Naive thymus-derived CD4-positive, alpha-beta T cell (primary cell): Measurements from ENCODE around the gene CHURC1. TPM values are rescaled to one million over a fixed set of nuclear protein-coding genes. Genes with fewer than 3 reads are reported as not detected.
A peak's percentile ranks its signal among the peaks of the same experiment; 100 is the strongest.

Experiments
- ATAC-seq: fragments of 150-1000 bp; cut with Tn5 transposase; 2 replicates; pipeline ENCODE4 v1.10.0; 2021; ENCODE audit warnings: mild to moderate bottlenecking, moderate library complexity
- CTCF ChIA-PET: fragments of 350-600 bp; sonication (Branson Sonifier 250); formaldehyde crosslinking; loops from one replicate; lab custom pipeline; 2021; ENCODE audit warnings: antibody characterized with exemption; lab: Charles Lee
- POLR2A ChIA-PET: fragments of 350-600 bp; sonication (Branson Sonifier 250); formaldehyde crosslinking; loops from one replicate; lab custom pipeline; 2021; ENCODE audit warnings: antibody characterized with exemption, inconsistent platforms; lab: Charles Lee
- DNase-seq, 9 donors: peaks; one replicate each; pipeline versions ENCODE4 v3.0.0 to v3.0.0-alpha.2; 2020 to 2022; ENCODE audit warnings: mixed read lengths in 1 of 9
- H3K27ac ChIP-seq: one replicate; pipeline ENCODE4 v1.7.0; 2013; ENCODE audit warnings: mild to moderate bottlenecking, low read depth, low read length, moderate library complexity
- H3K27me3 ChIP-seq, 2 donors: one replicate each; pipeline ENCODE4 v1.7.0; 2013; ENCODE audit warnings: low read length in 2 of 2, mild to moderate bottlenecking in 2 of 2, moderate library complexity in 2 of 2; ENCODE audit not compliant: control insufficient read depth in 2 of 2, insufficient read depth in 2 of 2
- H3K36me3 ChIP-seq, 3 experiments: 1 replicate in 2 of 3; 2 replicates in 1 of 3; pipeline ENCODE4 v1.7.0; 2013; ENCODE audit warnings: low read length in 3 of 3, mild to moderate bottlenecking in 3 of 3, moderate library complexity in 1 of 3; ENCODE audit not compliant: insufficient read depth in 3 of 3, control insufficient read depth in 2 of 3
- H3K4me1 ChIP-seq, 2 donors: one replicate each; pipeline ENCODE4 v1.7.0; 2013; ENCODE audit warnings: low read length in 2 of 2, mild to moderate bottlenecking in 2 of 2, moderate library complexity in 1 of 2; ENCODE audit not compliant: control insufficient read depth in 2 of 2, insufficient read depth in 2 of 2
- H3K4me3 ChIP-seq: 2 replicates; pipeline ENCODE4 v1.7.0; 2013; ENCODE audit warnings: mild to moderate bottlenecking, low read length
- H3K9me3 ChIP-seq, 3 experiments: 1 replicate in 2 of 3; 2 replicates in 1 of 3; pipeline ENCODE4 v1.7.0; 2013; ENCODE audit warnings: low read length in 3 of 3; ENCODE audit not compliant: control insufficient read depth in 2 of 3
- H3K27ac Mint-ChIP-seq, 9 donors: one replicate each; pipeline ENCODE4 v1.8.0; 2020 to 2022; ENCODE audit warnings: mixed read lengths in 9 of 9, mild to moderate bottlenecking in 8 of 9, moderate library complexity in 5 of 9, inconsistent platforms in 2 of 9
- H3K27me3 Mint-ChIP-seq, 5 donors: one replicate each; pipeline ENCODE4 v1.8.0; 2021 to 2022; ENCODE audit warnings: mixed read lengths in 5 of 5, mild to moderate bottlenecking in 1 of 5
- H3K36me3 Mint-ChIP-seq, 5 donors: one replicate each; pipeline ENCODE4 v1.8.0; 2020 to 2022; ENCODE audit warnings: mixed read lengths in 5 of 5, mild to moderate bottlenecking in 3 of 5, inconsistent platforms in 1 of 5
- H3K4me1 Mint-ChIP-seq, 7 donors: one replicate each; pipeline ENCODE4 v1.8.0; 2020 to 2022; ENCODE audit warnings: mixed read lengths in 7 of 7, mild to moderate bottlenecking in 3 of 7, inconsistent platforms in 1 of 7
- H3K4me3 Mint-ChIP-seq, 10 donors: one replicate each; pipeline ENCODE4 v1.8.0; 2020 to 2022; ENCODE audit warnings: mild to moderate bottlenecking in 10 of 10, mixed read lengths in 10 of 10, moderate library complexity in 6 of 10, inconsistent platforms in 2 of 10
- H3K9me3 Mint-ChIP-seq, 11 donors: one replicate each; pipeline ENCODE4 v1.8.0; 2020 to 2022; ENCODE audit warnings: mixed read lengths in 11 of 11, mild to moderate bottlenecking in 4 of 11, inconsistent platforms in 1 of 11, moderate library complexity in 1 of 11
- intact Hi-C, 2 donors: fragments of 100-400 bp; cut with micrococcal nuclease; formaldehyde crosslinking; loops; one replicate each; pipeline ENCODE4 v1.15.1; 2023
- polyA plus RNA-seq, 2 donors: library from polyadenylated mRNA; unstranded; fragments of 300-500 nt; fragmentation: Illumina TruSeq; gene quantifications; one replicate each; pipeline ENCODE4 v1.2.3, GENCODE V29; 2021
- total RNA-seq, 6 experiments: library from RNA in 5 of 6; stranded (reverse) in 5 of 6; gene quantifications; 1 replicate in 5 of 6; 2 replicates in 1 of 6; pipeline ENCODE4 v1.2.3 and lab custom pipeline; 2021 to 2026

The CHURC1 gene
- total RNA-seq (100 to 1,000 TPM in 2 of 5 experiments, 10 to 100 TPM in 3; 71.9 to 117 (median 80.7) TPM), polyA plus RNA-seq (100 to 1,000 TPM; 177 to 204 TPM), total RNA-seq (lab: John Stamatoyannopoulos, UW) (75.5 reads per million, percentile 79 among the genes with 10 or more reads in this experiment)

DNA sequence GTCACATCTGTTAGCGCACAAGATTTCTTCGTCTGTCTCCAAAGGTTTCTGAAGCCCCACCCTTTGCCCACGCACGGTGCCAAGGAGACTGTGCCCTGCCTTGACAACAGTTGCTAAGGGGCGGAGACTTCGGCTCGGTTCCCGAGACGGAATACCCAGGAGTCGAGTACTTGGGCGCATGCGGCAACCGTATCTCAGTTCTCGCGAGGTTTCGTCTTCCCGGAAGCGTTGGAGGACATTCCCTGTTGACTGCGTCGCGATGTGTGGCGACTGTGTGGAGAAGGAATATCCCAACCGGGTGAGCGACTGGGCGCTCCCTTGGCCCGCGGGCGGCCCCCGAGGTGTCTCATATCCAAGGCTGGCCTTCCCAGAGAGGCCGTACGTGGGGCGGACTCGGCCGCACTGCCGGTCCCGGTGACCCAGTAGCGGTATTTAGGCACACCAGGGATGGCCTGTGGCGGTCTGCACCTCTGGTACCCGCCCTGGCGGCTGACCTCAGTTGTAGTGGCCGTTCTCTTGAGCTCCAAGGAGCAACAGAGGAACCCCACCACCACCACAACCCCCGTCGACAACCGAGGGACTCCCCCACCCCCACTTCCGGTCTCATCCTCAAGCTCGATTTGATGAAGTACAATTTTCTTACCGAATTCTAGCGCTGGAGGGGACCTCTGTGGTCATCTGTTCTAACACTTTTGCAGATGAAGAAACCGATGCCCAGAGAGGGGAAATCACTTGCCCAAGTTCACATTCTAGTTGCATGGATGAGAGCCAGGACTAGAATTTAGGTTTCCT lies at the start of gene CHURC1:
TSS of gene CHURC1 (plus strand) at position 219 of the 792 bp plus-strand sequence. CDS start at position 260, 41 bp downstream.
- Mint-ChIP-seq H3K36me3 (peaks cover 0 to 25% (median 19%) of the 10 kb centered on the region in 5 donors), H3K4me3 (peak within 1 kb of the TSS; percentile 87 to 97 (median 92)), H3K27ac (peak within 1 kb of the TSS; percentile 93 to 99 (median 97)), H3K9me3 (peaks cover 0 to 2% (median 0%) of the 10 kb centered on the region in 11 donors), H3K4me1 (peaks cover 43 to 60% (median 51%) of the 10 kb centered on the region in 7 donors), H3K27me3 (peaks cover 0 to 13% (median 0%) of the 10 kb centered on the region in 5 donors)
- peak; percentile 98 for ATAC-seq
- Histone ChIP-seq H3K4me3 (peak within 1 kb of the TSS; percentile 96), H3K27me3 (no peaks in the 10 kb centered on the region), H3K9me3 (no peaks in the 10 kb centered on the region), H3K27ac (peak within 1 kb of the TSS; percentile 99), H3K36me3 (peaks cover 0 to 4% (median 0%) of the 10 kb centered on the region in 3 experiments), H3K4me1 (peaks cover 33 to 38% of the 10 kb centered on the region in 2 donors)
- ChIA-PET POLR2A (interaction anchor here (0.6 to 3.3 kb wide), 23 partner anchors 10 to 1593 kb away, joined by 3 to 86 read pairs (median 4); partner anchors contain the start of genes FNTB, GPHN, GPX2 and MAX), CTCF (interaction anchor here (0.6 to 1.6 kb wide), 5 partner anchors 11 to 1269 kb away, joined by 3 to 6 read pairs (median 3); no protein-coding TSS in a partner anchor)
- peak; percentile 83 to 99 (median 94) for DNase-seq
- intact Hi-C loops: loop anchor here (1.0 to 5.0 kb wide), 13 partner anchors 14 to 1272 kb away; partner anchors contain the start of genes FNTB (in 2 of the 2), HSPA2 (in 2 of the 2), RAB15 (in 1 of the 2) and WDR89 (in 1 of the 2)

- CTCF ChIA-PET: interaction anchor here (0.5 kb wide), 1 partner anchor 25 kb away, joined by 5 read pairs; no protein-coding TSS in a partner anchor
- H3K27me3 Mint-ChIP-seq: peaks cover 18 to 48% (median 20%) of the 10 kb centered on the region in 5 donors
- no peaks in the 10 kb centered on the region for H3K36me3 Mint-ChIP-seq
- no peak for DNase-seq
- Histone ChIP-seq H3K9me3 (no peaks in the 10 kb centered on the region), H3K4me3 (no peak overlapping the region), H3K36me3 (no peaks in the 10 kb centered on the region), H3K27ac (no peak overlapping the region), H3K27me3 (no peaks in the 10 kb centered on the region), H3K4me1 (no peaks in the 10 kb centered on the region)
- POLR2A ChIA-PET: no interaction called here
- H3K9me3 Mint-ChIP-seq: no peaks in the 10 kb centered on the region
- intact Hi-C loops: no loop called here
- no peaks in the 10 kb centered on the region for H3K4me1 Mint-ChIP-seq
- no peak overlapping the region for H3K4me3 Mint-ChIP-seq
- ATAC-seq: no peak
- no peak overlapping the region for H3K27ac Mint-ChIP-seq
These were observed 49.1 kb upstream of the CHURC1 start for GRCh38 chr14:64865109-64865508.

DNA sequence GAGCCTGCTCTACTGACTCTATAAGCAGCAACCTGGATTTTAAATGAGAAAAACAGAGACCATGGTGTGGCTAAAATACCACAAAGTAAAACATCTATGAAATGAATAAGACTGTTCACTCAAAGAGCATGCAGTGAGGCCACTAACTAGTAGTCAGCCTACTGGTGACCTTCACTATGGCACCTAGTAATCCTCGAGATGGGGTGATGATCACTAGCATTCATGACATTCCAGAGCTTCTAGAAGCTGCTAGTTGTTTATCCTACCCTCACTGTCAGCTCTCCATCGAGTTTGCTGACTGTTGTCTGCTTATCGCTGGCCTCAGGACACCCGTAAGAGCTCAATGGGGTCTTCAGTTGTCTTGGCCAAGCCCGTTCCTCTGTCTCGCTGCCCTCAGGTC lies 48.3 kb upstream of the CHURC1 start:
- H3K4me3 Mint-ChIP-seq: no peak overlapping the region
- Histone ChIP-seq H3K27ac (no peak overlapping the region), H3K4me3 (no peak overlapping the region), H3K9me3 (no peaks in the 10 kb centered on the region), H3K36me3 (no peaks in the 10 kb centered on the region), H3K4me1 (no peaks in the 10 kb centered on the region), H3K27me3 (no peaks in the 10 kb centered on the region)
- ChIA-PET POLR2A (no interaction called here), CTCF (no interaction called here)
- ATAC-seq (no peak), DNase-seq (no peak)
- intact Hi-C loops: no loop called here
- H3K4me1 Mint-ChIP-seq: no peaks in the 10 kb centered on the region
- no peaks in the 10 kb centered on the region for H3K36me3 Mint-ChIP-seq
- H3K27me3 Mint-ChIP-seq: peaks cover 20 to 55% (median 24%) of the 10 kb centered on the region in 5 donors
- no peak overlapping the region for H3K27ac Mint-ChIP-seq
- no peaks in the 10 kb centered on the region for H3K9me3 Mint-ChIP-seq

DNA sequence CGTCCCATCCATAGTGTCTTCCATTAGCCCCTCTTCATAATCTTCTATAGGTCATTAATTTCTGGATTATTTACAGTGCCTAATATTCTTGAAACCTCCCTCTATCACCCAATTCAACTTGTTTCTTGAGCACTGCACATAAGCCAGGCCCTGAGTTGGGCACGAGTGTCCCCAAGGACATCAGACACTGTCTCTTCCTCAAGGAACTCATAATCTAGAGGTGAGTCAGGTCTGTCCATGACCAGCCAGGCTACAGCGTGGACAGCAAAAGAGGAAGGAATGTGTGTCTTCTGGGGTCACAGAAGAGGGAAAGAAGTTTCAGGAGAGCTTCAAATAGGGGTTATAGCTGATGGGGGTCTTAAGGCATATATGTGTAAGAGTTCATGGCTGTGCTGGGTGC lies 47.1 kb upstream of the CHURC1 start:
- H3K4me1 ChIP-seq: no peaks in the 10 kb centered on the region
- ATAC-seq (no peak), DNase-seq (no peak)
- H3K27ac ChIP-seq: no peak overlapping the region
- no peaks in the 10 kb centered on the region for H3K9me3 Mint-ChIP-seq
- H3K4me3 ChIP-seq: no peak overlapping the region
- no peaks in the 10 kb centered on the region for H3K9me3 ChIP-seq
- H3K36me3 ChIP-seq: no peaks in the 10 kb centered on the region
- H3K4me3 Mint-ChIP-seq: no peak overlapping the region
- H3K27me3 Mint-ChIP-seq: peaks cover 14 to 54% (median 29%) of the 10 kb centered on the region in 5 donors
- ChIA-PET POLR2A (interaction anchor here (1.0 kb wide), 1 partner anchor 11 kb away, joined by 3 read pairs; no protein-coding TSS in a partner anchor), CTCF (interaction anchor here (3.3 kb wide), 1 partner anchor 25 kb away, joined by 10 read pairs; no protein-coding TSS in a partner anchor)
- H3K27me3 ChIP-seq: no peaks in the 10 kb centered on the region
- H3K4me1 Mint-ChIP-seq: no peaks in the 10 kb centered on the region
- H3K27ac Mint-ChIP-seq: no peak overlapping the region
- H3K36me3 Mint-ChIP-seq: no peaks in the 10 kb centered on the region
- intact Hi-C loops: no loop called here

GRCh38 chr14:64868379-64868778 lies 45.9 kb upstream of the CHURC1 start:
- Mint-ChIP-seq H3K27me3 (peaks cover 14 to 61% (median 32%) of the 10 kb centered on the region in 5 donors), H3K36me3 (no peaks in the 10 kb centered on the region), H3K4me3 (no peak overlapping the region), H3K27ac (no peak overlapping the region), H3K9me3 (no peaks in the 10 kb centered on the region), H3K4me1 (no peaks in the 10 kb centered on the region)
- Histone ChIP-seq H3K27me3 (no peaks in the 10 kb centered on the region), H3K4me1 (no peaks in the 10 kb centered on the region), H3K9me3 (no peaks in the 10 kb centered on the region), H3K4me3 (no peak overlapping the region), H3K27ac (no peak overlapping the region), H3K36me3 (no peaks in the 10 kb centered on the region)
- ChIA-PET POLR2A (interaction anchor here (0.6 kb wide), 1 partner anchor 45 kb away, joined by 6 read pairs; no protein-coding TSS in a partner anchor), CTCF (interaction anchor here (0.9 to 3.3 kb wide), 2 partner anchors 9 to 24 kb away, joined by 7 to 10 read pairs; no protein-coding TSS in a partner anchor)
- intact Hi-C loops: no loop called here
- DNase-seq (no peak), ATAC-seq (no peak)

GRCh38 chr14:64868841-64869240 lies 45.4 kb upstream of the CHURC1 start:
- Histone ChIP-seq H3K4me1 (no peaks in the 10 kb centered on the region), H3K27me3 (no peaks in the 10 kb centered on the region), H3K36me3 (no peaks in the 10 kb centered on the region), H3K4me3 (no peak overlapping the region), H3K27ac (no peak overlapping the region), H3K9me3 (no peaks in the 10 kb centered on the region)
- H3K4me1 Mint-ChIP-seq: no peaks in the 10 kb centered on the region
- H3K27me3 Mint-ChIP-seq: peaks cover 14 to 61% (median 32%) of the 10 kb centered on the region in 5 donors
- no peak for ATAC-seq
- ChIA-PET CTCF (interaction anchor here (0.9 to 3.3 kb wide), 2 partner anchors 9 to 23 kb away, joined by 7 to 10 read pairs; no protein-coding TSS in a partner anchor), POLR2A (no interaction called here)
- no peak for DNase-seq
- intact Hi-C loops: no loop called here
- no peaks in the 10 kb centered on the region for H3K9me3 Mint-ChIP-seq
- H3K36me3 Mint-ChIP-seq: no peaks in the 10 kb centered on the region
- H3K27ac Mint-ChIP-seq: no peak overlapping the region
- no peak overlapping the region for H3K4me3 Mint-ChIP-seq
